Astrocyte (in vitro differentiated cells and primary cell): ENCODE measurements around the gene SLC45A1. TPM values are rescaled to one million over a fixed set of nuclear protein-coding genes. Genes with fewer than 3 reads are reported as not detected.

ENCODE experiments used
- DNase-seq: peaks from one replicate; pipeline ENCODE4 v3.0.0-alpha.2; 2010; ENCODE audit warnings: low read depth
- FAIRE-seq: peaks from 2 replicates; lab custom pipeline; 2011; peaks lifted over from hg19 to GRCh38; lab: Jason Lieb, UNC
- H2AFZ ChIP-seq: 2 replicates; pipeline ENCODE4 v1.6.0; 2012; ENCODE audit warnings: low read depth, low read length, inconsistent platforms
- H3K27ac ChIP-seq: 2 replicates; pipeline ENCODE4 v1.5.1; 2011; ENCODE audit warnings: low read depth, low read length, inconsistent platforms
- H3K27me3 ChIP-seq: 2 replicates; pipeline ENCODE4 v1.6.0; 2011; ENCODE audit warnings: low read length, inconsistent platforms; ENCODE audit not compliant: insufficient read depth
- H3K36me3 ChIP-seq: 2 replicates; pipeline ENCODE4 v1.5.1; 2011; ENCODE audit warnings: low read length, inconsistent platforms; ENCODE audit not compliant: insufficient read depth
- H3K4me1 ChIP-seq: 2 replicates; pipeline ENCODE4 v1.5.1; 2011; ENCODE audit warnings: low read length, inconsistent platforms; ENCODE audit not compliant: insufficient read depth
- H3K4me2 ChIP-seq: 2 replicates; pipeline ENCODE4 v1.6.0; 2012; ENCODE audit warnings: low read length, inconsistent platforms
- H3K4me3 ChIP-seq: 2 replicates; pipeline ENCODE4 v1.5.1; 2011; ENCODE audit warnings: low read depth, mild to moderate bottlenecking, low read length, inconsistent platforms; ENCODE audit not compliant: insufficient read depth
- H3K79me2 ChIP-seq: 2 replicates; pipeline ENCODE4 v1.6.0; 2012; ENCODE audit warnings: mild to moderate bottlenecking, low read length, inconsistent platforms; ENCODE audit not compliant: insufficient read depth
- H3K9ac ChIP-seq: 2 replicates; pipeline ENCODE4 v1.6.0; 2012; ENCODE audit warnings: mild to moderate bottlenecking, low read length, inconsistent platforms
- H3K9me3 ChIP-seq: 2 replicates; pipeline ENCODE4 v1.5.1; 2012; ENCODE audit warnings: low read depth, mild to moderate bottlenecking, low read length, inconsistent platforms; ENCODE audit not compliant: insufficient read depth
- H4K20me1 ChIP-seq: 2 replicates; pipeline ENCODE4 v1.6.0; 2012; ENCODE audit warnings: low read length, inconsistent platforms; ENCODE audit not compliant: insufficient read depth
- H3K27ac Mint-ChIP-seq: one replicate; pipeline ENCODE4 v1.8.0; 2021; ENCODE audit warnings: mild to moderate bottlenecking, mixed read lengths; ENCODE audit not compliant: unreplicated experiment
- H3K27me3 Mint-ChIP-seq: one replicate; pipeline ENCODE4 v1.8.0; 2021; ENCODE audit warnings: low read depth, mixed read lengths; ENCODE audit not compliant: unreplicated experiment
- H3K36me3 Mint-ChIP-seq: one replicate; pipeline ENCODE4 v1.8.0; 2021; ENCODE audit warnings: low read depth, mixed read lengths; ENCODE audit not compliant: unreplicated experiment
- H3K4me1 Mint-ChIP-seq: one replicate; pipeline ENCODE4 v1.8.0; 2021; ENCODE audit warnings: low read depth, mixed read lengths; ENCODE audit not compliant: unreplicated experiment
- H3K4me3 Mint-ChIP-seq: one replicate; pipeline ENCODE4 v1.8.0; 2021; ENCODE audit warnings: mild to moderate bottlenecking, moderate library complexity, mixed read lengths; ENCODE audit not compliant: unreplicated experiment
- H3K9me3 Mint-ChIP-seq: one replicate; pipeline ENCODE4 v1.8.0; 2021; ENCODE audit warnings: mild to moderate bottlenecking, mixed read lengths; ENCODE audit not compliant: unreplicated experiment
- CTCF ChIP-seq: IDR thresholded peaks from 2 replicates; pipeline ENCODE4 v1.5.1; 2011; ENCODE audit warnings: low read depth, mild to moderate bottlenecking, inconsistent platforms, low read length, moderate library complexity; ENCODE audit not compliant: insufficient read depth
- EZH2 ChIP-seq: IDR thresholded peaks from 2 replicates; pipeline ENCODE4 v1.6.1; 2012; ENCODE audit warnings: mild to moderate bottlenecking, low read length, inconsistent platforms; ENCODE audit not compliant: insufficient read depth
- total RNA-seq: library from RNA; stranded (reverse); gene quantifications from 2 replicates; pipeline ENCODE4 v1.2.1, GENCODE V29; 2021

Gene SLC45A1
- total RNA-seq, 1 donor from 2014 or later = 0.95 TPM

GRCh38 chr1:8339203-8339600, 21.3 kb downstream of the SLC45A1 start:
- no peak for TF ChIP-seq CTCF
- no peak for TF ChIP-seq EZH2
- H3K36me3 Mint-ChIP-seq = peaks cover 11% of the 10 kb centered on the region
- H3K27me3 Mint-ChIP-seq = peaks cover 6% of the 10 kb centered on the region
- Histone ChIP-seq H4K20me1 (no peaks in the 10 kb centered on the region), H3K4me1 (peaks cover 14% of the 10 kb centered on the region), H3K4me3 (no peak overlapping the region), H3K4me2 (no peak overlapping the region), H3K27ac (no peak overlapping the region), H3K9me3 (no peaks in the 10 kb centered on the region), H2AFZ (no peak overlapping the region), H3K27me3 (no peaks in the 10 kb centered on the region), H3K79me2 (no peaks in the 10 kb centered on the region), H3K9ac (no peak overlapping the region), H3K36me3 (no peaks in the 10 kb centered on the region)
- no peak for DNase-seq
- H3K27ac Mint-ChIP-seq = no peak overlapping the region
- H3K4me3 Mint-ChIP-seq = no peak overlapping the region
- no peak for FAIRE-seq
- H3K9me3 Mint-ChIP-seq = peaks cover 8% of the 10 kb centered on the region
- H3K4me1 Mint-ChIP-seq = peaks cover 9% of the 10 kb centered on the region

DNA sequence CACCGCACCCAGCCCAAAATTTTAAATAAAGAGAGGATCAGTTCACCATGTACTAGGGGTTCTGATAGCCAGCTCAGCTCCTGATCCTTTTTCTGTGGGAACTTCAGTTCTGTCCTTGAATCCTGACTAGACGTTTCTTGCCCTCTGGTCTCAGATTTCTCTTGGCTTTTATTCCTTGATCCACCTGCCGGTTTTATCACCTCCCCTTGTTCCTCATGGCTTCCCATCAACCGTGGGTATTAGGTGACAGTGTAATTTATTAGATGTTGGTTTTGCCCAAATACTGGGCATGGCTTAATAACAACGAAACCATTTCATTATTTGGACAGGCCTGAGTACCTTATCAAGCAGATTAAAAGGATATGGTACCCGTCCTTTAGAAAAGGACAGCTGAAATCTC, 22.5 kb downstream of the SLC45A1 start:
- TF ChIP-seq EZH2 (no peak), CTCF (no peak)
- Histone ChIP-seq H4K20me1 (no peaks in the 10 kb centered on the region), H3K27me3 (peaks cover 4% of the 10 kb centered on the region), H3K27ac (no peak overlapping the region), H3K79me2 (no peaks in the 10 kb centered on the region), H2AFZ (no peak overlapping the region), H3K4me2 (no peak overlapping the region), H3K9me3 (peaks cover 3% of the 10 kb centered on the region), H3K4me1 (peaks cover 14% of the 10 kb centered on the region), H3K36me3 (no peaks in the 10 kb centered on the region), H3K9ac (no peak overlapping the region), H3K4me3 (no peak overlapping the region)
- no peak overlapping the region for H3K27ac Mint-ChIP-seq
- peaks cover 11% of the 10 kb centered on the region for H3K36me3 Mint-ChIP-seq
- H3K9me3 Mint-ChIP-seq = peaks cover 8% of the 10 kb centered on the region
- H3K27me3 Mint-ChIP-seq = no peaks in the 10 kb centered on the region
- H3K4me1 Mint-ChIP-seq = peaks cover 11% of the 10 kb centered on the region
- FAIRE-seq (no peak), DNase-seq (no peak)
- H3K4me3 Mint-ChIP-seq = no peak overlapping the region

GRCh38 chr1:8342325-8342724, 24.4 kb downstream of the SLC45A1 start:
- H3K4me3 Mint-ChIP-seq = no peak overlapping the region
- Histone ChIP-seq H3K9ac (no peak overlapping the region), H3K27me3 (peaks cover 4% of the 10 kb centered on the region), H2AFZ (no peak overlapping the region), H3K9me3 (peaks cover 3% of the 10 kb centered on the region), H3K4me2 (no peak overlapping the region), H4K20me1 (no peaks in the 10 kb centered on the region), H3K4me3 (no peak overlapping the region), H3K79me2 (no peaks in the 10 kb centered on the region), H3K36me3 (no peaks in the 10 kb centered on the region), H3K4me1 (peaks cover 14% of the 10 kb centered on the region), H3K27ac (no peak overlapping the region)
- FAIRE-seq (no peak), DNase-seq (peak; percentile 36)
- peaks cover 5% of the 10 kb centered on the region for H3K36me3 Mint-ChIP-seq
- H3K9me3 Mint-ChIP-seq = peaks cover 5% of the 10 kb centered on the region
- H3K27me3 Mint-ChIP-seq = no peaks in the 10 kb centered on the region
- H3K27ac Mint-ChIP-seq = no peak overlapping the region
- TF ChIP-seq EZH2 = no peak
- no peak for TF ChIP-seq CTCF
- peaks cover 11% of the 10 kb centered on the region for H3K4me1 Mint-ChIP-seq
